Stimulated activated CD4-positive, alpha-beta T cell treated with anti-CD3 and anti-CD28 coated beads, Interleukin-2, amount 100 ng/mL, for 4 hours (primary cell): ENCODE results near the gene UBE2F.
A peak's percentile ranks its signal among the peaks of the same experiment; 100 is the strongest.

Experiments used
- DNase-seq: peaks from one replicate; pipeline ENCODE4 v3.0.0-alpha.2; 2020; ENCODE audit warnings: low read depth

The UBE2F gene

DNA sequence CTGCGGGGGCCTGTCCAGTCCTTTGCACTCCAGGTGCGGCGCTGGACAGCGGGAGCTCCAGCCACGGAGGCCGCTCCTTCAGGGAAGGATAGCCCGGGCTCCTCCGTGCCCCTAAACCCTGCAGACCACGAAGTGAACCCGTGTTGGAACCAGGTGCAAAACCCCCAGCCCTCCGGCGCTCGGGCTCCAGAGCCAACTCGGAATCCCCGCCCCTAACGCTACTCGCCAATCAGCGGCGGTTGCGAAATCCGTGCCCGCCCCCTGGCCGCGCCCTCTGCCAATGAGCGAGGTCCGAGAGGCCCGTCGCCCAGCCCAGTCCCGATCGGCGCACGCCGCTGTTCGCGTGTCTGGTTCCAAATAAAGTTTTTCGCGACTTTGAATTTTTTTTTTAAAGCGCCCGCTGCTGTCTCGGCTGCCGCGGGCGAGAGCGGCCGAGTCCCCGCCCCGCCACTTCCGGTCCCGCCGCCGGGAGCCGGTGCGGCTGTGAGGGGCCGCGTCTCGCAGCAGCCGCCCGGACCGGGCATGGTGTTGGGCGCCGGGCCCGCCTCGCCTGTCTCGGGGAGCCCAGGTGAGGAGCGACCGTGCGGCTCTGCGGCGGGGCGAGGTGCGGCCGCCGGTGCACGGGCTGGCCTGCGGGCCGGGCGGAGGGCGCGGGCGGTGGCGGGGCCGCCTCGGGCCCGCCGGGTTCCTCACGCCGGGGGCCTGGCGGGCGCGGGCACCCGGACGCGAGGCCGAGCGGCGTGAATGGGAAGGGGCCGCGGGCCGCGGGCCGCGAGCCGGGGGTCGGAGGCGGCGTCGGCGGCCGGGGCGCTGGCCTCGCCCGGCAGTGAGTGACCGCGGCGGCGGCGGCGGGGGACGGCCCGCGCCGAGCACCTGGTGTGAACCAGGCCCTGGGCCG, at the start of gene UBE2F:
UBE2F (plus strand) TSS at position 450 of the 898 bp plus-strand sequence. CDS start 6,094 bp downstream, outside the sequence.
- DNase-seq, result peak; percentile 96

DNA sequence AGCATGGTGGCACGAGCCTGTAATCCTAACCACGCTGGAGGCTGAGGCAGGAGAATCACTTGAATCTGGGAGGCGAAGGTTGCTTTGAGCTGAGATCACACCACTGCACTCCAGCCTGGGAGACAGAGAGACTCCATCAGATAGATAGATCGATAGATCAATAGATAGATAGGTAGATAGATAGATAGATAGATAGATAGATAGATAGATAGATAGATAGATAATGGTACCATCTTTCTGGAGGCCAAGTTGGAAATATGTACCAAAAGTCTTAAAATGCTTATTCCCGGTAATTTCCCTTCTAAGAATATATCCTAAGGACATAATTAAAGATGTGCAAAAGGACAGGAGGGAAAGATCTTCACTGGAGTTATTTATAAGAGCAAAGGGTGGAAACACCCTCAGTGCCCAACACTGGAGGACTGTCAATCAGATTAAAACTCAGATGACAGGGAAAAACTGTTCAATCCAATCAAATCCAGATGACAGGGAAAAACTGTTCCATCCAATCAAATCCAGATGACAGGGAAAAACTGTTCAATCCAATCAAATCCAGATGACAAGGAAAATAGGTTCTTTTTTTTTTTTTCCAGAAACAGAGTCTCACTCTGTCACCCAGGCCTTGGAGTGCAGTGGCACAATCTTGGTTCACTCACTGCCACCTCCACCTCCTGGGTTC, 49.0 kb upstream of the UBE2F start:
- no peak for DNase-seq

DNA sequence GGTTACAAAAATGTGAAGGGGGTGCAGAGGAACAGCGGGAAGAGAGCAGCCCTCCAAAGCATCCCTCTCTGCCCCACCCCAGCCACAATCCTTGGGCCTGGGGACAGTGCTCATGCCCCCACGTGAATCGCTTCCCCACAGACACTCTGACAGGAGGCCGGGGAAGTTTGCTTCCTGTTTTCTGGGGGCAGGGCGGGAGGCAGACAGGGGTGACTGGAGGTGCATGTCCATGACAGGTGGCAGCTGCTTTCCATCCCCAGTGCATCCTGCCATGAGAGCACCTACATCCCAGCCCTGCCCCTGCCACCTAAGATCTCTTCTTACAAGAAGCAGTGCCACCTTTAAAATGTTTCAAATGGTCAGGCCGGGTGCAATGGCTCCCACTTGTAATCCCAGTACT, 47.2 kb upstream of the UBE2F start:
- DNase-seq, result no peak

- DNase-seq, result no peak
Measured at GRCh38 chr2:237920673-237921072, 46.1 kb upstream of the UBE2F start.

DNA sequence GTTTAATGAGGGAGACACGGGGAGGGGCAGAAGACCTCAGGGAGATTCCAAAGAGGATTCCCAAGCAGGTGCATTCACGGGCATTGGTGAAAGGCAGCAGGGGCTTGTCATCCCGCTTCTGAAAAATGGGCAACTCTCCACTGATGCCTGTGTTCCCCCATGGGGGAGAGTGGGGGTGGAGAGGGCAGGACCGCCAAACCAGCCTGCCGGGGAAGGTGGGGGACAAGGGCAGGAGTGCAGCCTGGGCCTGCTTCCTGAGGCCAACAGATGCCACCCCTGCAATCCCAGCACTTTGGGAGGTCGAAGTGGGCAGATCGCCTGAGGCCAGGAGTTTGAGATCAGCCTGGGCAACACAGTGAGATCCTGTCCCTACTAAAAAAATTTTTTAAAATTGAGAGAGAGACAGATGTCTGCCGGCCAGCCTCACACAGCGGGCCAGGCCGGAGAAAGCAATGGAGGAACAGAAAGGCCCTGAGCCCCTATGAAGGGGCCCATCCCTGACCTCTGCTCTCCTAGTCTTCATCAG, 44.8 kb upstream of the UBE2F start:
- no peak for DNase-seq

- peak; percentile 26 for DNase-seq
Measured at GRCh38 chr2:237922641-237923361, 44.0 kb upstream of the UBE2F start.

GRCh38 chr2:237923481-237924163, 43.2 kb upstream of the UBE2F start:
- DNase-seq, result peak; percentile 67

DNA sequence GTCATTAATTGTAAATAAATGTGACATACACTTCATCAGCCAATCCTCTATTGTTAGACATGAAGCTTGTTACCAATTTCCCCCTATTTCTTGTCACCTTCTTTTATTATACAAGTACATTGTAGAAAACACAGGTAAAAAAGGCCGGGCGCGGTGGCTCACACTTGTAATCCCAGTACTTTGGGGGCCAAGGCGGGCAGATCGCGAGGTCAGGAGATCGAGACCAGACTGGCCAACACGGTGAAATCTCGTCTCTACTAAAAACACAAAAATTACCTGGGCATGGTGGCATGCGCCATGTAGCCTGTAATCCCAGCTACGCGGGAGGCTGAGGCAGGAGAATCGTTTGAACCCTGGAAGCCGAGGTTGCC, 42.7 kb upstream of the UBE2F start:
- DNase-seq, result no peak

DNA sequence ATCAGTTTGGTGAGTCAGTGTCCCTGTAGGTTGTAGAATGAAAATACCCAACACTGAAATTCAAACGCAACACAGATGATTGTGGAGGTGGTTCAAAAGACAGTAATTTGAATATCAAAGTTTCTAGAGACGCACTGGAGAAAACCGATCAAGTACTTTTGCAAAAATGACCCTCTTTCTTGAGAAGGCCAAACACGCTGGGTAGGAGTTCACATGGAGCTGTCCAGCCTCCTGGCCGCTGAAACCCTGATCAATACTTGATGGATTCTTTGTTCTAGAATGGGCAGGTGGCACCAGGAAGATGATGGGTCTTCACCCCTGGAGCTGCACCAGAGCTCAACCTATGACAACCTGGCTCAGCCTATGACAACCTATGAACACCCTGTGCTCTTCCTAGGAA, 39.7 kb upstream of the UBE2F start:
- DNase-seq, result no peak

- no peak for DNase-seq
Measured at GRCh38 chr2:237927986-237928385, 38.8 kb upstream of the UBE2F start.

- no peak for DNase-seq
Measured at GRCh38 chr2:237929979-237930378, 36.8 kb upstream of the UBE2F start.

- DNase-seq, result no peak
Measured at GRCh38 chr2:237931205-237931721, 35.6 kb upstream of the UBE2F start.

- no peak for DNase-seq
Measured at GRCh38 chr2:237932731-237933131, 34.1 kb upstream of the UBE2F start.

DNA sequence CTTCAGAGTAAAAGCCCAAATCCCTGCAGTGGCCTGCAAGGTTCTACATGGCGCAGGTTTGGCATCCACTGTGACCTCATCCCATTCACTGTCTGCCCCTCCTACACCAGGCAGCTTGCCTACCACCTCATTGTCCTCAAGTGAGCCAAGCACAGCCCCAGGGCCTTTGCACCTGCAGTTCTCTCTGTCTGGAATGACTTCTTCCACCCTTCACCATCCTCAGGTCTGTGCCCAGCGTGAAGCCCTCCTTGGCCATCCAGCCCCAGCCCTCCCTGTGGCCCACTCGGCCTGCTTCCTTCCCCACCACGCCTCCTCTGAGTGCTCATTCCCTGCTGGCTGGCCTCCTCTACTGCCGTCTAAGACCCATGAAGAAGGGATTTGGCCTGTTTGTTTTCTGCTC, 32.6 kb upstream of the UBE2F start:
- no peak for DNase-seq

- no peak for DNase-seq
Measured at GRCh38 chr2:237935740-237936452, 30.9 kb upstream of the UBE2F start.

DNA sequence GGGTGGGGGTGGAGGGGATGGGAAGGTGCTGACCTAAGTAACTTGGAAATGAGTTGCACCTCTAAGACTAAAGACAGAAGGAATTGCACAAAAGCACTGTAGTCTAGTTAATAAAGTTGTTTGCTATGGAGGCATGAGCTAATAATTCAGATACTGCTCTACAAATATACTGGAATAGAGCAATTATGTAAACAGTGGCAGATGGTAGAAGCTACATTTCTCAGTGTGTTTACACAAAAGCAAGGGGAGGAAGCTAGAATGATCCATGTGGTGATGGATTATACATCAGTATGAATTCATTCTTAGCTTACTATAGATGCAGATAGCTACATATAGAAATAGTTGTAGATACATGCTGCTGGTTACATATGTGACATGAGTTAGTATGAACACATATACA, 27.6 kb upstream of the UBE2F start:
- no peak for DNase-seq

- DNase-seq, result no peak
Measured at GRCh38 chr2:237940828-237941227, 26.0 kb upstream of the UBE2F start.

- no peak for DNase-seq
Measured at GRCh38 chr2:237941239-237941638, 25.6 kb upstream of the UBE2F start.

GRCh38 chr2:237942513-237942899, 24.3 kb upstream of the UBE2F start:
- no peak for DNase-seq

- no peak for DNase-seq
Measured at GRCh38 chr2:237943395-237944094, 23.3 kb upstream of the UBE2F start.
